SK-N-SH (cell line): ENCODE measurements around the gene ATP8B1. TPM values are rescaled to one million over a fixed set of nuclear protein-coding genes. Genes with fewer than 3 reads are reported as not detected.

ENCODE experiments used
- CTCF ChIA-PET: fragments of 300-600, 350-600 bp; formaldehyde crosslinking; extraction: SDS; loops from one replicate; lab custom pipeline; 2021; lab: Yijun Ruan, JAX
- POLR2A ChIA-PET: fragments of 350-600 bp; sonication (Branson Sonifier 250); formaldehyde crosslinking; extraction: SDS; loops from one replicate; lab custom pipeline; 2020; ENCODE audit warnings: antibody characterized with exemption, inconsistent platforms; lab: Yijun Ruan, JAX
- DNase-seq: peaks from one replicate; pipeline ENCODE4 v3.0.0; 2012
- H2AFZ ChIP-seq: fragments of 200-600 bp; sonication (generic); 2 replicates; pipeline ENCODE4 v1.8.1; 2016; ENCODE audit warnings: antibody characterized with exemption, mild to moderate bottlenecking, low read depth
- H3F3A ChIP-seq: fragments of 200-600 bp; sonication (generic); replicated peaks from 2 replicates; pipeline ENCODE3; 2016; ENCODE audit warnings: antibody characterized with exemption, mild to moderate bottlenecking; ENCODE audit not compliant: insufficient read depth
- H3K27ac ChIP-seq, 2 experiments: fragments of 200-500 bp in 1 of 2; fragments of 200-600 bp in 1 of 2; sonication (Bioruptor generic) in 1 of 2; sonication (generic), shearing (Covaris generic) in 1 of 2; 2 replicates each; pipeline versions ENCODE4 v1.5.1 to v1.6.1; 2014 to 2016; ENCODE audit warnings: low read depth in 2 of 2, inconsistent platforms in 1 of 2, low read length in 1 of 2, mild to moderate bottlenecking in 1 of 2, mixed read lengths in 1 of 2
- H3K27me3 ChIP-seq: fragments of 200-600 bp; sonication (generic), shearing (Covaris generic); 2 replicates; pipeline ENCODE4 v1.6.1; 2016; ENCODE audit warnings: mixed run types; ENCODE audit not compliant: insufficient read depth
- H3K36me3 ChIP-seq, 2 experiments: fragments of 200-500 bp in 1 of 2; fragments of 200-600 bp in 1 of 2; sonication (Bioruptor generic) in 1 of 2; sonication (generic) in 1 of 2; replicated peaks in 1 of 2; 2 replicates each; pipeline versions ENCODE3 to v1.5.1; 2014 to 2016; ENCODE audit warnings: low read length in 1 of 2, mild to moderate bottlenecking in 1 of 2; ENCODE audit not compliant: insufficient read depth in 2 of 2, control insufficient read depth in 1 of 2
- H3K4me1 ChIP-seq, 2 experiments: fragments of 200-500 bp in 1 of 2; fragments of 200-600 bp in 1 of 2; sonication (Bioruptor generic) in 1 of 2; sonication (generic), shearing (Covaris generic) in 1 of 2; 2 replicates each; pipeline versions ENCODE4 v1.5.1 to v1.6.1; 2014 to 2016; ENCODE audit warnings: low read depth in 1 of 2, low read length in 1 of 2, mixed run types in 1 of 2; ENCODE audit not compliant: insufficient read depth in 2 of 2, control insufficient read depth in 1 of 2
- H3K4me2 ChIP-seq: fragments of 200-600 bp; sonication (generic), shearing (Covaris generic); 2 replicates; pipeline ENCODE4 v1.6.1; 2017; ENCODE audit warnings: mixed run types
- H3K4me3 ChIP-seq, 2 experiments: fragments of 200-500 bp in 1 of 2; fragments of 200-600 bp in 1 of 2; sonication (Bioruptor generic) in 1 of 2; sonication (generic), shearing (Covaris generic) in 1 of 2; 2 replicates each; pipeline versions ENCODE4 v1.5.1 to v1.8.1; 2014 to 2016; ENCODE audit warnings: low read depth in 2 of 2, inconsistent platforms in 1 of 2, low read length in 1 of 2, mild to moderate bottlenecking in 1 of 2, mixed read lengths in 1 of 2, moderate library complexity in 1 of 2
- H3K79me2 ChIP-seq: fragments of 200-600 bp; sonication (generic); 2 replicates; pipeline ENCODE4 v1.8.1; 2017; ENCODE audit warnings: mild to moderate bottlenecking; ENCODE audit not compliant: insufficient read depth
- H3K9ac ChIP-seq: fragments of 200-600 bp; sonication (generic); 2 replicates; pipeline ENCODE4 v1.6.1; 2017; ENCODE audit warnings: mixed run types
- H3K9me2 ChIP-seq: fragments of 200-600 bp; sonication (generic); 2 replicates; pipeline ENCODE4 v1.6.1; 2017; ENCODE audit warnings: mixed run types
- H3K9me3 ChIP-seq: fragments of 200-600 bp; sonication (generic); 2 replicates; pipeline ENCODE4 v1.6.1; 2017; ENCODE audit warnings: mixed run types, mild to moderate bottlenecking, moderate library complexity
- H4K20me1 ChIP-seq: fragments of 200-600 bp; sonication (generic); 2 replicates; pipeline ENCODE4 v1.6.1; 2017; ENCODE audit warnings: mild to moderate bottlenecking, mixed run types; ENCODE audit not compliant: insufficient read depth
- ELF1 ChIP-seq: IDR thresholded peaks from 2 replicates; pipeline ENCODE4 v1.4.0; 2012
- EP300 ChIP-seq, 2 experiments: IDR thresholded peaks; 2 replicates each; pipeline versions ENCODE4 v1.4.0 to v1.6.1; 2012; ENCODE audit warnings: borderline replicate concordance in 1 of 2, low read depth in 1 of 2, low read length in 1 of 2
- FOSL2 ChIP-seq: IDR thresholded peaks from 2 replicates; pipeline ENCODE4 v1.4.0; 2012; ENCODE audit warnings: low read depth, mild to moderate bottlenecking, moderate library complexity, borderline replicate concordance
- FOXJ3 ChIP-seq: sonication (generic); formaldehyde crosslinking; IDR thresholded peaks from 2 replicates; pipeline ENCODE4 v1.5.1; 2020; ENCODE audit warnings: mild to moderate bottlenecking, missing genetic modification reagents
- GABPA ChIP-seq: IDR thresholded peaks from 2 replicates; pipeline ENCODE4 v1.4.0; 2012; ENCODE audit warnings: low read depth, mild to moderate bottlenecking
- GATA2 ChIP-seq: sonication (generic); formaldehyde crosslinking; IDR thresholded peaks from 2 replicates; pipeline ENCODE4 v1.5.0; 2020; ENCODE audit warnings: mild to moderate bottlenecking, missing genetic modification reagents
- JUND ChIP-seq: IDR thresholded peaks from 2 replicates; pipeline ENCODE4 v1.4.0; 2012
- MEF2A ChIP-seq: IDR thresholded peaks from 2 replicates; pipeline ENCODE4 v1.4.0; 2012; ENCODE audit warnings: low read depth, borderline replicate concordance
- MXI1 ChIP-seq: IDR thresholded peaks from 2 replicates; pipeline ENCODE4 v1.6.1; 2012; ENCODE audit warnings: mild to moderate bottlenecking, low read depth, low read length, improper control_type of control experiment
- NFIC ChIP-seq: IDR thresholded peaks from 2 replicates; pipeline ENCODE4 v1.4.0; 2012; ENCODE audit warnings: borderline replicate concordance
- NRF1 ChIP-seq: IDR thresholded peaks from 2 replicates; pipeline ENCODE4 v1.6.1; 2012; ENCODE audit warnings: low read depth, mild to moderate bottlenecking, low read length
- POLR2AphosphoS5 ChIP-seq: IDR thresholded peaks from 2 replicates; pipeline ENCODE4 v1.6.1; 2012; ENCODE audit warnings: low read depth, low read length
- RAD21 ChIP-seq: IDR thresholded peaks from 2 replicates; pipeline ENCODE4 v1.6.1; 2012; ENCODE audit warnings: mild to moderate bottlenecking, low read length
- RCOR1 ChIP-seq: fragments of 150-350 bp; IDR thresholded peaks from 2 replicates; pipeline ENCODE4 v1.6.1; 2017; ENCODE audit warnings: antibody characterized with exemption, low read length
- RFX5 ChIP-seq: IDR thresholded peaks from 2 replicates; pipeline ENCODE4 v1.6.1; 2012; ENCODE audit warnings: mild to moderate bottlenecking, improper control_type of control experiment, low read length
- SIN3A ChIP-seq: IDR thresholded peaks from 2 replicates; pipeline ENCODE4 v1.6.1; 2012; ENCODE audit warnings: low read depth, mild to moderate bottlenecking, low read length, moderate library complexity, borderline replicate concordance
- SMC3 ChIP-seq: IDR thresholded peaks from 2 replicates; pipeline ENCODE4 v1.6.1; 2012; ENCODE audit warnings: low read depth, low read length, improper control_type of control experiment
- TEAD4 ChIP-seq: IDR thresholded peaks from 2 replicates; pipeline ENCODE4 v1.4.0; 2012; ENCODE audit warnings: mild to moderate bottlenecking, borderline replicate concordance; ENCODE audit not compliant: insufficient read depth
- YY1 ChIP-seq: IDR thresholded peaks from 2 replicates; pipeline ENCODE4 v1.4.0; 2012; ENCODE audit warnings: low read depth, mild to moderate bottlenecking
- WGBS: methylation state at CpG from one replicate; pipeline ENCODE4 v1.1.6; 2017; ENCODE audit warnings: low lambda C conversion rate; 5-methylcytosine and 5-hydroxymethylcytosine counted together
- polyA plus RNA-seq, 3 experiments: library from polyadenylated mRNA; depleted of rRNA; stranded (reverse); fragments of >200 nt; gene quantifications; 2 replicates each; pipeline ENCODE4 v1.2.3, GENCODE V29; 2012
- TF ChIP-seq, protein P1 (sequence below): IDR thresholded peaks from 2 replicates; pipeline ENCODE4 v1.4.0; 2012; ENCODE audit warnings: low read depth, borderline replicate concordance
- TF ChIP-seq, protein P2 (sequence below): IDR thresholded peaks from 2 replicates; pipeline ENCODE4; 2012
- TF ChIP-seq, protein P3 (sequence below): fragments of 150-350 bp; IDR thresholded peaks from 2 replicates; pipeline ENCODE4 v1.6.1; 2016; ENCODE audit warnings: mild to moderate bottlenecking, low read depth, low read length

Gene ATP8B1
- polyA plus RNA-seq, 1 of the 3 experiments (the other 2 are of a cell fraction): 43.8 TPM

DNA sequence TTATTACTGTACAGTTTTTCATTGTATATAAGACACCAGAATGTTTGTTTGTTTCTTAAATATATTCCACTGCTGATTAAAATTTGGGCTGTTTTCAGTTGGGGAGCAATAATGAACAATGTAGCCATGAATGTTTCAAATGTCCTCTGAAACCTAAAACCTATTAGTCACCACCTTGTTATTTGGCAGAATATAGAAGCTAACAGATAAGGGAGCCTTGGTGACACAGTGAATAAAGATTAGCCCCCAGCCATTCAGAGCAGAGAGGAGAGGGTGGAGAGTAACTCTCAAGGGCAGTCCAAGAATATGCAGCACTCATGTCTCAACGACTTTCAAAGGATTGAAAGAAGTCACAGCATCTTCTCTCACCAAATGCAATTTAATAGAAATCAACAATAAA is 43.1 kb upstream of the ATP8B1 start (continued):
- TF ChIP-seq MEF2A: 0 out of 2 replicates have a peak, but pooled peaks have one; percentile 19
- no peak for TF ChIP-seq NRF1
- TF ChIP-seq JUND: peak; percentile 93
- no peak for TF ChIP-seq RCOR1
- TF ChIP-seq ELF1: no peak
- peak; percentile 33; the same call in 1 of the 2 replicates for TF ChIP-seq POLR2AphosphoS5
- TF ChIP-seq TEAD4: peak; percentile 63; the same call in 1 of the 2 replicates
- peak; percentile 79 for TF ChIP-seq FOSL2

DNA sequence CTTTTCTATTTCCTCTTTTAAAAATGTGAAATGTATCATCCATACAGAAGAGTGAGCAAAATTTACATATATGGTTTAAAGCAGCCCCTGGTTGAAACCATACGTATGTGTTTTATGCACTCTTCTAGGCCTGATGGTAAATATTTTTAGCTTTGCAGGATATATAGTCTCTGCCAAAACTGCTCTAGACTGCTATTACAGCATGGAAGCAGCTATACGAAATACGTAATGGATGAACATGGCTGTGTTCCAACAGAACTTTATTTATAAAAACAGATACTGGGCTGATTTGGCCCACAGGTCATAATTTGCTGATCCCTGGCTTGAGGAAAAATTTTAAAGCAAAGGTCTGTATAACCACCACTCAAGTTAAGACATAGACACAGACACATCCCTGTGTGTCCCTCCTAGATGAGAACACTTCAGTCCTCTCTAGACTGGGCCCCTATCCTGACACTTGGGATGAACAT is 42.5 kb upstream of the ATP8B1 start:
- Histone ChIP-seq H4K20me1 (no peaks in the 10 kb centered on the region), H3K9ac (peak overlapping the region; percentile 50; the same call in 1 of the 2 replicates), H3K4me1 (peaks cover 0 to 44% of the 10 kb centered on the region in 2 experiments; a peak in 2 of 4 replicates), H3K4me2 (peak overlapping the region; percentile 36; the same call in 1 of the 2 replicates), H3K27me3 (no peaks in the 10 kb centered on the region), H2AFZ (peak overlapping the region; percentile 61), H3K27ac (peak overlapping the region; percentile 35 to 83; a peak in 3 of 4 replicates), H3K79me2 (no peaks in the 10 kb centered on the region), H3K4me3 (no peak overlapping the region), H3K9me3 (no peaks in the 10 kb centered on the region)
- WGBS: 59% methylated on average over 3 of the region's 3 CpGs
- CTCF ChIA-PET: interaction anchor here (0.8 kb wide), 1 partner anchor 276 kb away, joined by 3 read pairs; no protein-coding TSS in a partner anchor
- TF ChIP-seq POLR2AphosphoS5 (no peak), RFX5 (no peak), GABPA (no peak), SMC3 (no peak), RAD21 (no peak), SIN3A (no peak), JUND (no peak), FOSL2 (no peak), RCOR1 (no peak), TEAD4 (no peak), NFIC (no peak), EP300 (IDR thresholded peaks at IDR 0.05; ENCODE audit: borderline replicate concordance in 1 of 2, low read depth in 1 of 2, low read length in 1 of 2) (no peak), MXI1 (no peak), GATA2 (CRISPR knock-in tag) (no peak), YY1 (no peak), FOXJ3 (CRISPR knock-in tag) (no peak)
- TF ChIP-seq, protein P1, sequence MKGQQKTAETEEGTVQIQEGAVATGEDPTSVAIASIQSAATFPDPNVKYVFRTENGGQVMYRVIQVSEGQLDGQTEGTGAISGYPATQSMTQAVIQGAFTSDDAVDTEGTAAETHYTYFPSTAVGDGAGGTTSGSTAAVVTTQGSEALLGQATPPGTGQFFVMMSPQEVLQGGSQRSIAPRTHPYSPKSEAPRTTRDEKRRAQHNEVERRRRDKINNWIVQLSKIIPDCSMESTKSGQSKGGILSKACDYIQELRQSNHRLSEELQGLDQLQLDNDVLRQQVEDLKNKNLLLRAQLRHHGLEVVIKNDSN: no peak
- TF ChIP-seq, protein P2, sequence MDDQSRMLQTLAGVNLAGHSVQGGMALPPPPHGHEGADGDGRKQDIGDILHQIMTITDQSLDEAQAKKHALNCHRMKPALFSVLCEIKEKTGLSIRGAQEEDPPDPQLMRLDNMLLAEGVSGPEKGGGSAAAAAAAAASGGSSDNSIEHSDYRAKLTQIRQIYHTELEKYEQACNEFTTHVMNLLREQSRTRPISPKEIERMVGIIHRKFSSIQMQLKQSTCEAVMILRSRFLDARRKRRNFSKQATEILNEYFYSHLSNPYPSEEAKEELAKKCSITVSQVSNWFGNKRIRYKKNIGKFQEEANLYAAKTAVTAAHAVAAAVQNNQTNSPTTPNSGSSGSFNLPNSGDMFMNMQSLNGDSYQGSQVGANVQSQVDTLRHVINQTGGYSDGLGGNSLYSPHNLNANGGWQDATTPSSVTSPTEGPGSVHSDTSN: no peak
- TF ChIP-seq, protein P3, sequence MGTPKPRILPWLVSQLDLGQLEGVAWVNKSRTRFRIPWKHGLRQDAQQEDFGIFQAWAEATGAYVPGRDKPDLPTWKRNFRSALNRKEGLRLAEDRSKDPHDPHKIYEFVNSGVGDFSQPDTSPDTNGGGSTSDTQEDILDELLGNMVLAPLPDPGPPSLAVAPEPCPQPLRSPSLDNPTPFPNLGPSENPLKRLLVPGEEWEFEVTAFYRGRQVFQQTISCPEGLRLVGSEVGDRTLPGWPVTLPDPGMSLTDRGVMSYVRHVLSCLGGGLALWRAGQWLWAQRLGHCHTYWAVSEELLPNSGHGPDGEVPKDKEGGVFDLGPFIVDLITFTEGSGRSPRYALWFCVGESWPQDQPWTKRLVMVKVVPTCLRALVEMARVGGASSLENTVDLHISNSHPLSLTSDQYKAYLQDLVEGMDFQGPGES: no peak
- TF ChIP-seq, all 33 proteins: peak for 0
- DNase-seq: no peak
- Histone ChIP-seq H3F3A (peaks cover 35% of the 10 kb centered on the region), H3K9me2 (no peaks in the 10 kb centered on the region), H3K36me3 (no peaks in the 10 kb centered on the region)
- POLR2A ChIA-PET: no interaction called here
